ENCODE results near the gene TRIM7. TPM values are rescaled to one million over a fixed set of nuclear protein-coding genes. Genes with fewer than 3 reads are reported as not detected.

The TRIM7 gene
- total and polyA plus RNA-seq, 9 of the 15 experiments (the other 6 are each of a cell fraction or from before 2014, with no cell fraction given): 2.6 to 14.9 (median 8.9) TPM

GRCh38 chr5:181173420-181174342 is 31.3 kb downstream of the TRIM7 start (continued):
- TF ChIP-seq CBX2 (IDR thresholded peaks at IDR 0.05; ENCODE audit: insufficient read depth, low read length, poor library complexity, severe bottlenecking) (no peak), HOXB6 (CRISPR knock-in tag; IDR thresholded peaks at IDR 0.05; ENCODE audit: borderline replicate concordance) (no peak), SMAD4 (CRISPR knock-in tag; conservative IDR thresholded peaks at IDR 0.05) (0 out of 2 replicates have a peak, but pooled peaks have one; percentile 28), TRIM28 (IDR thresholded peaks at IDR 0.05) (no peak), ZNF239 (CRISPR knock-in tag; IDR thresholded peaks at IDR 0.05) (no peak), THRAP3 (IDR thresholded peaks at IDR 0.05; ENCODE audit: borderline replicate concordance) (no peak; the same call in 1 of the 2 replicates), GABPB2 (CRISPR knock-in tag; conservative IDR thresholded peaks at IDR 0.05) (no peak), ZNF609 (CRISPR knock-in tag; IDR thresholded peaks at IDR 0.05; ENCODE audit: borderline replicate concordance) (no peak), CHAMP1 (IDR thresholded peaks at IDR 0.05) (0 out of 2 replicates have a peak, but pooled peaks have one; percentile 55), PREB (CRISPR knock-in tag; IDR thresholded peaks at IDR 0.05) (no peak), ZKSCAN1 (IDR thresholded peaks at IDR 0.05; ENCODE audit: low read depth, low read length) (peak; percentile 57; the same call in 1 of the 2 replicates), MCM3 (IDR thresholded peaks at IDR 0.05) (no peak), HSF4 (CRISPR knock-in tag; IDR thresholded peaks at IDR 0.05; ENCODE audit: borderline replicate concordance) (no peak), ZNF512 (tag; IDR thresholded peaks at IDR 0.05) (no peak), ZFPM2 (CRISPR knock-in tag; IDR thresholded peaks at IDR 0.05) (no peak), ZNF143 (CRISPR knock-in tag; IDR thresholded peaks at IDR 0.05) (no peak), NFE2 (IDR thresholded peaks at IDR 0.05; ENCODE audit: low read depth) (no peak), ARID2 (IDR thresholded peaks at IDR 0.05) (no peak), ZKSCAN3 (CRISPR knock-in tag; IDR thresholded peaks at IDR 0.05) (no peak)
